ENCODE results near the gene ST6GALNAC3. TPM values are rescaled to one million over a fixed set of nuclear protein-coding genes. Genes with fewer than 3 reads are reported as not detected.

The ST6GALNAC3 gene
- total RNA-seq, 1 donor from 2014 or later = 5.6 TPM

- no peak overlapping the region for H3K4me3 ChIP-seq
- H3K9me3 ChIP-seq = no peaks in the 10 kb centered on the region
- intact Hi-C loops (cut with DNase I) = no loop called here
- no peaks in the 10 kb centered on the region for H3K27me3 ChIP-seq
- H3K36me3 ChIP-seq = no peaks in the 10 kb centered on the region
- DNase-seq (no peak), ATAC-seq (no peak)
- H3K4me1 ChIP-seq = no peaks in the 10 kb centered on the region
- H3K27ac ChIP-seq = no peak overlapping the region
- TF ChIP-seq, protein P1, sequence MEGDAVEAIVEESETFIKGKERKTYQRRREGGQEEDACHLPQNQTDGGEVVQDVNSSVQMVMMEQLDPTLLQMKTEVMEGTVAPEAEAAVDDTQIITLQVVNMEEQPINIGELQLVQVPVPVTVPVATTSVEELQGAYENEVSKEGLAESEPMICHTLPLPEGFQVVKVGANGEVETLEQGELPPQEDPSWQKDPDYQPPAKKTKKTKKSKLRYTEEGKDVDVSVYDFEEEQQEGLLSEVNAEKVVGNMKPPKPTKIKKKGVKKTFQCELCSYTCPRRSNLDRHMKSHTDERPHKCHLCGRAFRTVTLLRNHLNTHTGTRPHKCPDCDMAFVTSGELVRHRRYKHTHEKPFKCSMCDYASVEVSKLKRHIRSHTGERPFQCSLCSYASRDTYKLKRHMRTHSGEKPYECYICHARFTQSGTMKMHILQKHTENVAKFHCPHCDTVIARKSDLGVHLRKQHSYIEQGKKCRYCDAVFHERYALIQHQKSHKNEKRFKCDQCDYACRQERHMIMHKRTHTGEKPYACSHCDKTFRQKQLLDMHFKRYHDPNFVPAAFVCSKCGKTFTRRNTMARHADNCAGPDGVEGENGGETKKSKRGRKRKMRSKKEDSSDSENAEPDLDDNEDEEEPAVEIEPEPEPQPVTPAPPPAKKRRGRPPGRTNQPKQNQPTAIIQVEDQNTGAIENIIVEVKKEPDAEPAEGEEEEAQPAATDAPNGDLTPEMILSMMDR (IDR thresholded peaks at IDR 0.05) = no peak
Measured at GRCh38 chr1:76548513-76549100, 474.1 kb downstream of the ST6GALNAC3 start.

GRCh38 chr1:76554283-76554682, 479.7 kb downstream of the ST6GALNAC3 start:
- H3K27me3 ChIP-seq = no peaks in the 10 kb centered on the region
- DNase-seq (no peak), ATAC-seq (no peak)
- no peaks in the 10 kb centered on the region for H3K4me1 ChIP-seq
- TF ChIP-seq, protein P1 (IDR thresholded peaks at IDR 0.05) = no peak
- H3K27ac ChIP-seq = no peak overlapping the region
- H3K36me3 ChIP-seq = no peaks in the 10 kb centered on the region
- no peak overlapping the region for H3K4me3 ChIP-seq
- intact Hi-C loops (cut with DNase I) = no loop called here
- H3K9me3 ChIP-seq = no peaks in the 10 kb centered on the region

GRCh38 chr1:76562292-76562691, 487.7 kb downstream of the ST6GALNAC3 start:
- Histone ChIP-seq H3K36me3 (no peaks in the 10 kb centered on the region), H3K9me3 (no peaks in the 10 kb centered on the region), H3K27me3 (no peaks in the 10 kb centered on the region), H3K4me3 (no peak overlapping the region), H3K4me1 (no peaks in the 10 kb centered on the region), H3K27ac (no peak overlapping the region)
- intact Hi-C loops (cut with DNase I) = no loop called here
- DNase-seq = no peak
- no peak for ATAC-seq
- TF ChIP-seq, protein P1 (IDR thresholded peaks at IDR 0.05) = no peak

- no peak for ATAC-seq
- H3K27ac ChIP-seq = no peak overlapping the region
- H3K4me1 ChIP-seq = no peaks in the 10 kb centered on the region
- no peak overlapping the region for H3K4me3 ChIP-seq
- no peaks in the 10 kb centered on the region for H3K27me3 ChIP-seq
- H3K36me3 ChIP-seq = no peaks in the 10 kb centered on the region
- TF ChIP-seq, protein P1 (IDR thresholded peaks at IDR 0.05) = no peak
- intact Hi-C loops (cut with DNase I) = no loop called here
- DNase-seq = no peak
- no peaks in the 10 kb centered on the region for H3K9me3 ChIP-seq
Measured at GRCh38 chr1:76568573-76569238, 494.2 kb downstream of the ST6GALNAC3 start.

DNA sequence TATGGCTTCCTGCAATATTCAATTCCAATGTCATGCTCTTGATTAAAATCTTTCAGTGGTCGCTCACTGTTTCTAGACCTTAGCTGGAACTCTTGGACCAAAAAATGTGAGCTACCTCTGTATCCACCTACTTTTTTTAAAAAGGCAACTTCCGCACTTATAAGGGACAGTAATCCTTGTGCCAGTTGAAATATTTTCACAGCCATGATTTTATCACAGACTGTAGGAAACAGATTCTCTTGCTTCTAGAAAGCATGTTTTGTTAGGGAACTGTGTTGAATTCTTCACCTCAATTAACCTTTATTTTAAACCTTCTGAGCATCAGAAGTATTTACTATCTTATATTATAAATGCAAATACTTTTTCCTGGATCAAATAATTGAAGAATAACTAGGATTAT, 496.7 kb downstream of the ST6GALNAC3 start:
- no peaks in the 10 kb centered on the region for H3K4me1 ChIP-seq
- H3K9me3 ChIP-seq = no peaks in the 10 kb centered on the region
- no peak overlapping the region for H3K27ac ChIP-seq
- TF ChIP-seq, protein P1 (IDR thresholded peaks at IDR 0.05) = no peak
- ATAC-seq = no peak
- intact Hi-C loops (cut with DNase I) = no loop called here
- H3K4me3 ChIP-seq = no peak overlapping the region
- DNase-seq = no peak
- no peaks in the 10 kb centered on the region for H3K27me3 ChIP-seq
- no peaks in the 10 kb centered on the region for H3K36me3 ChIP-seq
